T47D (cell line): Measurements from ENCODE around the gene CNOT6L.

ENCODE experiments used
- DNase-seq, 2 experiments: peaks; one replicate each; pipeline versions ENCODE4 v3.0.0 to v3.0.0-alpha.2; 2011 to 2012; ENCODE audit warnings: low read depth in 1 of 2, low spot score in 1 of 2
- JUND ChIP-seq: IDR thresholded peaks from 2 replicates; pipeline ENCODE4 v1.6.1; 2012; ENCODE audit warnings: low read depth
- in situ Hi-C: cut with HindIII; loops from 2 replicates; pipeline ENCODE4 v1.10.0; 2016; ENCODE audit warnings: low sequenced_read_pairs, low pct_unique_long_range_greater_than_20kb

The CNOT6L gene

DNA sequence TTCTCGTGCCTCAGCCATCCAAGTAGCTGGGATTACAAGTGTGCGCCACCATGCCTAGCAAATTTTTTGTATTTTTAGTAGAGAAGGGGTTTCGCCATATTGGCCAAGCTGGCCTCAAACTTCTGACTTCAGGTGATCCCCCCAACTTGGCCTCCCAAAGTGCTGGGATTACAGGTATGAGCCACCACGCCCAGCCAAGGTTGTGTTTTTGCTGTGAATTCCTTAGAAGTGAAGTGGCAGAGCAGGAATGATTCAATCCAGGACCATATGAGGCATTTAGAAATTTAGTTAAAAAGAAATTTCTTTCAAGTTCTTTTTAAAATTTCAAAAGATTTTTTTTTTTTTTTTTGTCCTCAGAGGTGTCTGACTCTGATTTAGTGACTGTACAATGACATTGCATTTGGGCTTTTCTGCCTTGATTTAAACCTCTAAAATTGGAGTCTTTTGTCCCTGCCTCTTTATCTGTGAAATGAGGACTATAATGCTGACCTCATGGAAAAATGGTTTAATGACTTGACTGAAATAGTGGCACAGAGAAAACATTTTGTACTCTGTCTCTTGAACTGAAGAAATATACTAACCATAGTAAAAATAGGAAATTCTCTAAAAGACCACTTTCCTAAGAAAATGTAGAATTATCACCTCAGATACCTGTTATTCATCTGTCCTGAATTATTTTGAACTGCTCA, 153.6 kb downstream of the CNOT6L start:
- DNase-seq = no peak
- TF ChIP-seq JUND = no peak
- in situ Hi-C loops = no loop called here
